Measurements from ENCODE around the gene PARP6. TPM values are rescaled to one million over a fixed set of nuclear protein-coding genes. Genes with fewer than 3 reads are reported as not detected.
"Not testable (repeated sequence)": the region's sequence is repeated elsewhere in the genome, so short reads cannot be mapped to it uniquely, and the experiment has no call there.

PARP6 gene
- total RNA-seq, 1 donor from 2014 or later = 193 TPM

DNA sequence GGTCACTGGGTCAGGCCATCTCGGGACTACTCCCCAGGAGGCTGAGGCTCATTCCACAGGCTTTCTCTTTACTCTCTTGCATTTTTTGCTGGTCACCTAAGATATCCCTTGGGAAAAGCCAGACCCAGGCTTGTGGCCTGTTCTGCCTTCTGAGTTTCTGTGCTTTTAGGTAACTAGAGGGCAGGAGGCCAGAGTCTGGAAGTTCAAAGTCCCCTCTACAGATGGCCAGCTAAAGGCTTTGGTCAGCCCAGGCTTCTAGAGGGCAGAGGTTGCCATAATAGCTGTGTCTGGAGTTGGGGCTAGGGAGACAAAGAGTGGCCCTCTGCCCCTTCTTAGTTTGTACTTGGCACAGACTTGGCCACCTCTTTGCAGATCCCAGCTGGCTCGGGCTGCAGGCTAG, 8.4 kb upstream of the PARP6 start:
- Mint-ChIP-seq H3K27me3 (ENCODE audit: unreplicated experiment) (no peaks in the 10 kb centered on the region), H3K9me3 (ENCODE audit: unreplicated experiment) (peaks cover 2% of the 10 kb centered on the region), H3K27ac (ENCODE audit: unreplicated experiment) (no peak overlapping the region), H3K4me3 (ENCODE audit: unreplicated experiment) (no peak overlapping the region), H3K4me1 (ENCODE audit: low read depth, unreplicated experiment) (no peaks in the 10 kb centered on the region), H3K36me3 (ENCODE audit: unreplicated experiment) (no peaks in the 10 kb centered on the region)
- DNase-seq = no peak
- TF ChIP-seq, protein P1, sequence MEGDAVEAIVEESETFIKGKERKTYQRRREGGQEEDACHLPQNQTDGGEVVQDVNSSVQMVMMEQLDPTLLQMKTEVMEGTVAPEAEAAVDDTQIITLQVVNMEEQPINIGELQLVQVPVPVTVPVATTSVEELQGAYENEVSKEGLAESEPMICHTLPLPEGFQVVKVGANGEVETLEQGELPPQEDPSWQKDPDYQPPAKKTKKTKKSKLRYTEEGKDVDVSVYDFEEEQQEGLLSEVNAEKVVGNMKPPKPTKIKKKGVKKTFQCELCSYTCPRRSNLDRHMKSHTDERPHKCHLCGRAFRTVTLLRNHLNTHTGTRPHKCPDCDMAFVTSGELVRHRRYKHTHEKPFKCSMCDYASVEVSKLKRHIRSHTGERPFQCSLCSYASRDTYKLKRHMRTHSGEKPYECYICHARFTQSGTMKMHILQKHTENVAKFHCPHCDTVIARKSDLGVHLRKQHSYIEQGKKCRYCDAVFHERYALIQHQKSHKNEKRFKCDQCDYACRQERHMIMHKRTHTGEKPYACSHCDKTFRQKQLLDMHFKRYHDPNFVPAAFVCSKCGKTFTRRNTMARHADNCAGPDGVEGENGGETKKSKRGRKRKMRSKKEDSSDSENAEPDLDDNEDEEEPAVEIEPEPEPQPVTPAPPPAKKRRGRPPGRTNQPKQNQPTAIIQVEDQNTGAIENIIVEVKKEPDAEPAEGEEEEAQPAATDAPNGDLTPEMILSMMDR (IDR thresholded peaks at IDR 0.05; ENCODE audit: partially characterized antibody, unreplicated experiment) = no peak

GRCh38 chr15:72278737-72279136, 6.4 kb upstream of the PARP6 start:
- Mint-ChIP-seq H3K4me1 (ENCODE audit: low read depth, unreplicated experiment) (no peaks in the 10 kb centered on the region), H3K36me3 (ENCODE audit: unreplicated experiment) (no peaks in the 10 kb centered on the region), H3K27me3 (ENCODE audit: unreplicated experiment) (peaks cover 1% of the 10 kb centered on the region), H3K27ac (ENCODE audit: unreplicated experiment) (no peak overlapping the region), H3K4me3 (ENCODE audit: unreplicated experiment) (no peak overlapping the region), H3K9me3 (ENCODE audit: unreplicated experiment) (peaks cover 2% of the 10 kb centered on the region)
- no peak for DNase-seq
- TF ChIP-seq, protein P1 (IDR thresholded peaks at IDR 0.05; ENCODE audit: partially characterized antibody, unreplicated experiment) = no peak

- Mint-ChIP-seq H3K27me3 (ENCODE audit: unreplicated experiment) (peaks cover 3% of the 10 kb centered on the region), H3K36me3 (ENCODE audit: unreplicated experiment) (no peaks in the 10 kb centered on the region), H3K9me3 (ENCODE audit: unreplicated experiment) (peaks cover 3% of the 10 kb centered on the region), H3K4me1 (ENCODE audit: low read depth, unreplicated experiment) (peaks cover 2% of the 10 kb centered on the region), H3K4me3 (ENCODE audit: unreplicated experiment) (no peak overlapping the region), H3K27ac (ENCODE audit: unreplicated experiment) (no peak overlapping the region)
- no peak for DNase-seq
- TF ChIP-seq, protein P1 (IDR thresholded peaks at IDR 0.05; ENCODE audit: partially characterized antibody, unreplicated experiment) = no peak
These were observed 4.0 kb upstream of the PARP6 start for GRCh38 chr15:72276326-72276700.

- H3K36me3 Mint-ChIP-seq (ENCODE audit: unreplicated experiment); H3K9me3 Mint-ChIP-seq (ENCODE audit: unreplicated experiment); H3K27me3 Mint-ChIP-seq (ENCODE audit: unreplicated experiment); H3K4me3 Mint-ChIP-seq (ENCODE audit: unreplicated experiment); H3K4me1 Mint-ChIP-seq (ENCODE audit: low read depth, unreplicated experiment); DNase-seq; H3K27ac Mint-ChIP-seq (ENCODE audit: unreplicated experiment): not testable (repeated sequence)
These were observed 3.4 kb upstream of the PARP6 start for GRCh38 chr15:72275635-72276325.

- Mint-ChIP-seq H3K4me1 (ENCODE audit: low read depth, unreplicated experiment) (peaks cover 7% of the 10 kb centered on the region), H3K9me3 (ENCODE audit: unreplicated experiment) (peaks cover 3% of the 10 kb centered on the region), H3K27me3 (ENCODE audit: unreplicated experiment) (peaks cover 3% of the 10 kb centered on the region), H3K36me3 (ENCODE audit: unreplicated experiment) (no peaks in the 10 kb centered on the region), H3K27ac (ENCODE audit: unreplicated experiment) (peak overlapping the region; percentile 76), H3K4me3 (ENCODE audit: unreplicated experiment) (peak overlapping the region; percentile 74)
- DNase-seq = no peak
- TF ChIP-seq, protein P1 (IDR thresholded peaks at IDR 0.05; ENCODE audit: partially characterized antibody, unreplicated experiment) = no peak
These were observed 621 bp upstream of the PARP6 start for GRCh38 chr15:72272997-72273352.
